GM23338 (cell line): Measurements from ENCODE around the gene TTBK1. TPM values are rescaled to one million over a fixed set of nuclear protein-coding genes. Genes with fewer than 3 reads are reported as not detected.

Experiments used
- ATAC-seq: fragments of 200-7000 bp; cut with Tn5 transposase; 3 replicates; pipeline ENCODE4 v1.9.1; 2020
- DNase-seq: peaks from one replicate; pipeline ENCODE4 v3.0.0-alpha.2; 2015; ENCODE audit warnings: low spot score
- H2AFZ ChIP-seq: fragments of 200-600 bp; sonication (generic); 2 replicates; pipeline ENCODE4 v1.8.0; 2016; ENCODE audit warnings: antibody characterized with exemption, mild to moderate bottlenecking, moderate library complexity
- H3F3A ChIP-seq: fragments of 200-600 bp; sonication (generic); replicated peaks from 2 replicates; pipeline ENCODE4 v1.8.0; 2017; ENCODE audit warnings: antibody characterized with exemption, mixed run types, low read depth
- H3K27ac ChIP-seq: fragments of 200-600 bp; sonication (generic); 2 replicates; pipeline ENCODE4 v1.6.1; 2016; ENCODE audit warnings: low read depth
- H3K27me3 ChIP-seq: fragments of 200-600 bp; sonication (generic); 2 replicates; pipeline ENCODE4 v1.8.0; 2016; ENCODE audit warnings: mild to moderate bottlenecking, mixed run types, moderate library complexity; ENCODE audit not compliant: insufficient read depth
- H3K36me3 ChIP-seq: fragments of 200-600 bp; sonication (generic); 2 replicates; pipeline ENCODE4 v1.8.0; 2016; ENCODE audit warnings: mild to moderate bottlenecking; ENCODE audit not compliant: insufficient read depth
- H3K4me1 ChIP-seq: fragments of 200-600 bp; sonication (generic); 2 replicates; pipeline ENCODE4 v1.8.0; 2016; ENCODE audit warnings: mild to moderate bottlenecking, moderate library complexity; ENCODE audit not compliant: insufficient read depth
- H3K4me2 ChIP-seq: fragments of 200-600 bp; sonication (generic); 2 replicates; pipeline ENCODE4 v1.7.1; 2017; ENCODE audit warnings: mixed run types
- H3K4me3 ChIP-seq: fragments of 200-600 bp; sonication (generic); 2 replicates; pipeline ENCODE4 v1.6.1; 2016; ENCODE audit warnings: mixed run types
- H3K79me2 ChIP-seq: fragments of 200-600 bp; sonication (generic); replicated peaks from 2 replicates; pipeline ENCODE4 v1.8.0; 2017; ENCODE audit warnings: mild to moderate bottlenecking; ENCODE audit not compliant: insufficient read depth
- H3K9me2 ChIP-seq: fragments of 200-600 bp; sonication (generic); 2 replicates; pipeline ENCODE4 v1.8.0; 2017; ENCODE audit not compliant: insufficient read depth
- H4K20me1 ChIP-seq: fragments of 200-600 bp; sonication (generic); replicated peaks from 2 replicates; pipeline ENCODE4 v1.8.0; 2017; ENCODE audit warnings: mild to moderate bottlenecking; ENCODE audit not compliant: insufficient read depth
- H3K27ac Mint-ChIP-seq: 2 replicates; pipeline ENCODE4 v1.8.0; 2020; ENCODE audit warnings: inconsistent platforms, mild to moderate bottlenecking, moderate library complexity, mixed read lengths
- H3K27me3 Mint-ChIP-seq: 3 replicates; pipeline ENCODE4 v1.8.0; 2022; ENCODE audit warnings: low read depth, mild to moderate bottlenecking, moderate library complexity, mixed read lengths, inconsistent platforms; ENCODE audit not compliant: insufficient read depth, poor library complexity
- H3K36me3 Mint-ChIP-seq: 3 replicates; pipeline ENCODE4 v1.8.0; 2021; ENCODE audit warnings: low read depth, mild to moderate bottlenecking, inconsistent platforms, moderate library complexity, mixed read lengths
- H3K4me1 Mint-ChIP-seq: 3 replicates; pipeline ENCODE4 v1.8.0; 2020; ENCODE audit warnings: mild to moderate bottlenecking, inconsistent platforms, mixed read lengths
- H3K4me3 Mint-ChIP-seq: 3 replicates; pipeline ENCODE4 v1.8.0; 2021; ENCODE audit warnings: moderate library complexity, mild to moderate bottlenecking, inconsistent platforms, mixed read lengths
- H3K9me3 Mint-ChIP-seq: 3 replicates; pipeline ENCODE4 v1.8.0; 2020; ENCODE audit warnings: moderate library complexity, mild to moderate bottlenecking, inconsistent platforms, mixed read lengths
- CREB1 ChIP-seq: fragments of 250-450 bp; sonication (Bioruptor Pico); IDR thresholded peaks from 2 replicates; pipeline ENCODE4 v1.5.0; 2020; ENCODE audit warnings: low read depth, mild to moderate bottlenecking, moderate library complexity
- ETS1 ChIP-seq: IDR thresholded peaks from 2 replicates; pipeline ENCODE4 v1.6.1; 2016; ENCODE audit warnings: antibody characterized with exemption
- EZH2 ChIP-seq: fragments of 200-600 bp; sonication (generic); IDR thresholded peaks from one replicate; pipeline ENCODE4 v1.8.0; 2017; ENCODE audit warnings: antibody characterized with exemption, mild to moderate bottlenecking, low read depth; ENCODE audit not compliant: unreplicated experiment
- EZH2phosphoT487 ChIP-seq: fragments of 200-600 bp; sonication (generic); IDR thresholded peaks from one replicate; pipeline ENCODE4 v1.8.1; 2018; ENCODE audit warnings: antibody characterized with exemption; ENCODE audit not compliant: unreplicated experiment
- JUNB ChIP-seq: IDR thresholded peaks from one replicate; pipeline ENCODE4 v1.6.1; 2016; ENCODE audit warnings: antibody characterized with exemption; ENCODE audit not compliant: unreplicated experiment
- NANOG ChIP-seq: IDR thresholded peaks from 2 replicates; pipeline ENCODE4 v1.6.1; 2016; ENCODE audit warnings: antibody characterized with exemption, borderline replicate concordance
- POLR2AphosphoS5 ChIP-seq: IDR thresholded peaks from 2 replicates; pipeline ENCODE4 v1.6.1; 2016; ENCODE audit warnings: antibody characterized with exemption, low read depth
- STAT1 ChIP-seq: IDR thresholded peaks from one replicate; pipeline ENCODE4 v1.6.1; 2016; ENCODE audit warnings: antibody characterized with exemption; ENCODE audit not compliant: unreplicated experiment
- ZNF114 ChIP-seq: fragments of 250-450 bp; sonication (Bioruptor Pico); IDR thresholded peaks from 2 replicates; pipeline ENCODE4 v1.5.0; 2020; ENCODE audit warnings: mild to moderate bottlenecking, moderate library complexity
- ZNF331 ChIP-seq: fragments of 250-450 bp; sonication (Bioruptor Pico); IDR thresholded peaks from 2 replicates; pipeline ENCODE4 v1.5.0; 2020; ENCODE audit warnings: low read depth, mild to moderate bottlenecking, moderate library complexity
- polyA plus RNA-seq: library from polyadenylated mRNA; unstranded; fragments of >200 nt; fragmentation: Nextera tagmentation; extraction: Ambion mirVana; gene quantifications from 2 replicates; pipeline ENCODE4 v1.2.1, GENCODE V29; 2016
- total RNA-seq: library from RNA; depleted of rRNA; stranded (reverse); fragments of >200 nt; shearing (Covaris generic); gene quantifications from 2 replicates; pipeline ENCODE4 v1.2.3, GENCODE V29; 2014
- TF ChIP-seq, protein P1 (sequence below): IDR thresholded peaks from one replicate; pipeline ENCODE4 v1.6.1; 2018; ENCODE audit warnings: antibody characterized with exemption; ENCODE audit not compliant: unreplicated experiment
- TF ChIP-seq, protein P2 (sequence below), 2 experiments: fragments of 200-600 bp in 1 of 2; sonication (generic) in 1 of 2; conservative IDR thresholded peaks; 2 replicates each; pipeline versions ENCODE4 v1.5.1 to v1.6.1; 2016 to 2017; ENCODE audit warnings: antibody characterized with exemption in 2 of 2, low read depth in 2 of 2, mild to moderate bottlenecking in 2 of 2, moderate library complexity in 1 of 2

Gene TTBK1
- total and polyA plus RNA-seq, 2 experiments from 2014 or later, result 0.29 to 1.1 TPM

- no peaks in the 10 kb centered on the region for H4K20me1 ChIP-seq
- H2AFZ ChIP-seq, result no peak overlapping the region
- no peaks in the 10 kb centered on the region for H3K9me2 ChIP-seq
- DNase-seq (no peak), ATAC-seq (no peak)
- no peak overlapping the region for H3K27ac Mint-ChIP-seq
- TF ChIP-seq EZH2 (no peak), POLR2AphosphoS5 (no peak), JUNB (no peak), ZNF331 (CRISPR knock-in tag) (no peak), NANOG (no peak), EZH2phosphoT487 (no peak), ETS1 (no peak)
- TF ChIP-seq, protein P1, sequence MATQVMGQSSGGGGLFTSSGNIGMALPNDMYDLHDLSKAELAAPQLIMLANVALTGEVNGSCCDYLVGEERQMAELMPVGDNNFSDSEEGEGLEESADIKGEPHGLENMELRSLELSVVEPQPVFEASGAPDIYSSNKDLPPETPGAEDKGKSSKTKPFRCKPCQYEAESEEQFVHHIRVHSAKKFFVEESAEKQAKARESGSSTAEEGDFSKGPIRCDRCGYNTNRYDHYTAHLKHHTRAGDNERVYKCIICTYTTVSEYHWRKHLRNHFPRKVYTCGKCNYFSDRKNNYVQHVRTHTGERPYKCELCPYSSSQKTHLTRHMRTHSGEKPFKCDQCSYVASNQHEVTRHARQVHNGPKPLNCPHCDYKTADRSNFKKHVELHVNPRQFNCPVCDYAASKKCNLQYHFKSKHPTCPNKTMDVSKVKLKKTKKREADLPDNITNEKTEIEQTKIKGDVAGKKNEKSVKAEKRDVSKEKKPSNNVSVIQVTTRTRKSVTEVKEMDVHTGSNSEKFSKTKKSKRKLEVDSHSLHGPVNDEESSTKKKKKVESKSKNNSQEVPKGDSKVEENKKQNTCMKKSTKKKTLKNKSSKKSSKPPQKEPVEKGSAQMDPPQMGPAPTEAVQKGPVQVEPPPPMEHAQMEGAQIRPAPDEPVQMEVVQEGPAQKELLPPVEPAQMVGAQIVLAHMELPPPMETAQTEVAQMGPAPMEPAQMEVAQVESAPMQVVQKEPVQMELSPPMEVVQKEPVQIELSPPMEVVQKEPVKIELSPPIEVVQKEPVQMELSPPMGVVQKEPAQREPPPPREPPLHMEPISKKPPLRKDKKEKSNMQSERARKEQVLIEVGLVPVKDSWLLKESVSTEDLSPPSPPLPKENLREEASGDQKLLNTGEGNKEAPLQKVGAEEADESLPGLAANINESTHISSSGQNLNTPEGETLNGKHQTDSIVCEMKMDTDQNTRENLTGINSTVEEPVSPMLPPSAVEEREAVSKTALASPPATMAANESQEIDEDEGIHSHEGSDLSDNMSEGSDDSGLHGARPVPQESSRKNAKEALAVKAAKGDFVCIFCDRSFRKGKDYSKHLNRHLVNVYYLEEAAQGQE, result no peak
- no peak overlapping the region for H3K4me3 Mint-ChIP-seq
- peaks cover 23% of the 10 kb centered on the region for H3K27me3 Mint-ChIP-seq
- H3K36me3 Mint-ChIP-seq, result no peaks in the 10 kb centered on the region; the same call in 1 of the 3 replicates
- no peaks in the 10 kb centered on the region for H3F3A ChIP-seq
- no peak overlapping the region for H3K27ac ChIP-seq
- H3K4me1 ChIP-seq, result peaks cover 9% of the 10 kb centered on the region; the same call in 1 of the 2 replicates
- H3K4me2 ChIP-seq, result no peak overlapping the region
- no peaks in the 10 kb centered on the region for H3K36me3 ChIP-seq
- no peaks in the 10 kb centered on the region for H3K79me2 ChIP-seq
- no peaks in the 10 kb centered on the region for H3K9me3 Mint-ChIP-seq
- peaks cover 19% of the 10 kb centered on the region for H3K4me1 Mint-ChIP-seq
- H3K4me3 ChIP-seq, result no peak overlapping the region
- no peaks in the 10 kb centered on the region for H3K27me3 ChIP-seq
Observed at GRCh38 chr6:43219119-43219518, 24.2 kb upstream of the TTBK1 start.

DNA sequence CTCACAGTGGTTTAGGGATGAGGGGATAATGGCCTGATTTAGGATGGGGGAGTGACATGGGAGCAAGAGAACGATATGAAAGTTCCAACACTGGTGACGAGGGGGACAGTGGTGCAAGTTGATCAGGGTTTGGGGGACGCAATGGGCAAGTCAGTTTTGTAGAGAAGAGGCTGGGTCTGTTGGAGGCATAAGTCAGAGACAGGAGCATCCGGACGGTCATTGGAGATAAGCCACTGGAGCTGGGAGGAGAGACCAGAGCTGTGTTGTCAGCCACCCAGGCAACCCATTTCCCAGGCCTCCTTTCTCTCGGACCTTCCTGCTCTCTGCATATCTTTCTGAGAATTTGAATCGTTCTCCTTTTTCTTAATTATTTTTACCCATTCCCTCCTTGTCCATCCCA, 23.5 kb upstream of the TTBK1 start:
- no peak overlapping the region for H2AFZ ChIP-seq
- H4K20me1 ChIP-seq, result no peaks in the 10 kb centered on the region
- Mint-ChIP-seq H3K9me3 (no peaks in the 10 kb centered on the region), H3K27ac (no peak overlapping the region), H3K4me1 (peaks cover 19% of the 10 kb centered on the region), H3K36me3 (no peaks in the 10 kb centered on the region; the same call in 1 of the 3 replicates), H3K27me3 (peaks cover 23% of the 10 kb centered on the region), H3K4me3 (no peak overlapping the region)
- H3K4me1 ChIP-seq, result peaks cover 9% of the 10 kb centered on the region; the same call in 1 of the 2 replicates
- H3K4me3 ChIP-seq, result no peak overlapping the region
- H3K4me2 ChIP-seq, result no peak overlapping the region
- H3K27me3 ChIP-seq, result no peaks in the 10 kb centered on the region
- TF ChIP-seq, protein P1, result no peak
- TF ChIP-seq CREB1 (CRISPR knock-in tag), result no peak
- no peak for TF ChIP-seq ZNF331 (CRISPR knock-in tag)
- no peak for TF ChIP-seq JUNB
- TF ChIP-seq ZNF114 (CRISPR knock-in tag), result no peak
- no peak for TF ChIP-seq STAT1
- no peak for TF ChIP-seq POLR2AphosphoS5
- TF ChIP-seq ETS1, result no peak
- TF ChIP-seq EZH2phosphoT487, result no peak
- TF ChIP-seq, protein P2, sequence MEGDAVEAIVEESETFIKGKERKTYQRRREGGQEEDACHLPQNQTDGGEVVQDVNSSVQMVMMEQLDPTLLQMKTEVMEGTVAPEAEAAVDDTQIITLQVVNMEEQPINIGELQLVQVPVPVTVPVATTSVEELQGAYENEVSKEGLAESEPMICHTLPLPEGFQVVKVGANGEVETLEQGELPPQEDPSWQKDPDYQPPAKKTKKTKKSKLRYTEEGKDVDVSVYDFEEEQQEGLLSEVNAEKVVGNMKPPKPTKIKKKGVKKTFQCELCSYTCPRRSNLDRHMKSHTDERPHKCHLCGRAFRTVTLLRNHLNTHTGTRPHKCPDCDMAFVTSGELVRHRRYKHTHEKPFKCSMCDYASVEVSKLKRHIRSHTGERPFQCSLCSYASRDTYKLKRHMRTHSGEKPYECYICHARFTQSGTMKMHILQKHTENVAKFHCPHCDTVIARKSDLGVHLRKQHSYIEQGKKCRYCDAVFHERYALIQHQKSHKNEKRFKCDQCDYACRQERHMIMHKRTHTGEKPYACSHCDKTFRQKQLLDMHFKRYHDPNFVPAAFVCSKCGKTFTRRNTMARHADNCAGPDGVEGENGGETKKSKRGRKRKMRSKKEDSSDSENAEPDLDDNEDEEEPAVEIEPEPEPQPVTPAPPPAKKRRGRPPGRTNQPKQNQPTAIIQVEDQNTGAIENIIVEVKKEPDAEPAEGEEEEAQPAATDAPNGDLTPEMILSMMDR (conservative IDR thresholded peaks at IDR 0.05; ENCODE audit: low read depth in 2 of 2), result no peak
- no peaks in the 10 kb centered on the region for H3K36me3 ChIP-seq
- ATAC-seq, result no peak
- H3K79me2 ChIP-seq, result no peaks in the 10 kb centered on the region
- DNase-seq, result no peak
- no peaks in the 10 kb centered on the region for H3K9me2 ChIP-seq
- no peaks in the 10 kb centered on the region for H3F3A ChIP-seq
- H3K27ac ChIP-seq, result no peak overlapping the region
